Activated CD4-positive, alpha-beta T cell treated with anti-CD3 and anti-CD28 coated beads, Interleukin-2, amount 50 U/mL, for 16 hours (primary cell): ENCODE measurements around the gene CTIF.

Experiments
- DNase-seq: peaks from one replicate; pipeline ENCODE4 v3.0.0-alpha.2; 2020

CTIF gene

GRCh38 chr18:48877941-48878340, 339.1 kb downstream of the CTIF start:
- no peak for DNase-seq

GRCh38 chr18:48878471-48878870, 339.6 kb downstream of the CTIF start:
- no peak for DNase-seq

- DNase-seq = no peak
Observed at GRCh38 chr18:48879008-48879431, 340.2 kb downstream of the CTIF start.

GRCh38 chr18:48880931-48881330, 342.1 kb downstream of the CTIF start:
- no peak for DNase-seq

- DNase-seq = no peak
Observed at GRCh38 chr18:48882379-48882778, 343.5 kb downstream of the CTIF start.

GRCh38 chr18:48884306-48884705, 345.5 kb downstream of the CTIF start:
- no peak for DNase-seq

- DNase-seq = no peak
Observed at GRCh38 chr18:48884771-48885170, 345.9 kb downstream of the CTIF start.

GRCh38 chr18:48885266-48885923, 346.6 kb downstream of the CTIF start:
- no peak for DNase-seq

- no peak for DNase-seq
Observed at GRCh38 chr18:48885924-48886400, 347.1 kb downstream of the CTIF start.

GRCh38 chr18:48886520-48887293, 347.9 kb downstream of the CTIF start:
- DNase-seq = no peak

- no peak for DNase-seq
Observed at GRCh38 chr18:48887294-48887904, 348.6 kb downstream of the CTIF start.

GRCh38 chr18:48887905-48888772, 349.3 kb downstream of the CTIF start:
- no peak for DNase-seq

- DNase-seq = no peak
Observed at GRCh38 chr18:48888773-48889080, 349.9 kb downstream of the CTIF start.

GRCh38 chr18:48889115-48889941, 350.5 kb downstream of the CTIF start:
- no peak for DNase-seq

GRCh38 chr18:48889981-48890762, 351.3 kb downstream of the CTIF start:
- DNase-seq = no peak

GRCh38 chr18:48891721-48892120, 352.9 kb downstream of the CTIF start:
- DNase-seq = no peak

GRCh38 chr18:48892146-48892855, 353.5 kb downstream of the CTIF start:
- no peak for DNase-seq

- no peak for DNase-seq
Observed at GRCh38 chr18:48893061-48893607, 354.3 kb downstream of the CTIF start.

GRCh38 chr18:48893608-48894600, 355.1 kb downstream of the CTIF start:
- DNase-seq = no peak
